ENCODE data around the gene ERCC4.

The ERCC4 gene

DNA sequence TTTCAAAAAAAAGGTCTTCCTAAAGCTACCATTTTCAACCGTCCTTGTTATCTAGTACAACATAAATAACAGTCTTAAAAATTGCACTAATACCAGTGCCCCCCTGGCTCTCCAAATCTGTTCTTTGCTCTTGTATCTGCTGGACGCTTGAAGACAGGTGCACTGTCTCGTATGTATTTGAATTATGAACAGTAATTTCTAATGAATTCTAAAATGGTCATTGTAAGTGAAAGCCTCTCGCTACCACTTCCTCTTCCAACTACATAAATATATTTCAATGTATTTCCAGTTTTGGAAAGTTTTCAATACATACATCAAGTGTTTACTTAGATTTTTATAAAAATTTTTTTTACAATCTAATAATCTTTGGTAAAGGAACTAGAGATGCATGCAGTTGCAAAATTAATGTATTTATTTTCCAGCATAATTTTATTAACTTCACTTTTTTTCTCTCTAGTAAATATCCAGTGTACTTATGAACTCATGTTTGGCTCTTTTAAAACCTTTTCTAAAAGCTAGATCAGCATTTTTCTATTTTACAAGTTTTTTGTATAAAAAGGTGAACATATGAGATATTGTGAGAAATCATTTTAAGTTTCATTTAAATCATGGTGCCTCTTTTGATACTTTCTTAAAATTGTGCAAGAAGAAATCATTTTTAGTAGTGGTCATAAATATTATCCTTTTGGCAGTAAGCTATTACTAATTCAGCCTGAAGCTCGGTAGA lies 31.0 kb downstream of the ERCC4 start:
- DNase-seq: no peak

- no peak for DNase-seq
Observed at GRCh38 chr16:13951611-13952010, 31.7 kb downstream of the ERCC4 start.

GRCh38 chr16:13953501-13953900 lies 33.5 kb downstream of the ERCC4 start:
- no peak for DNase-seq

DNA sequence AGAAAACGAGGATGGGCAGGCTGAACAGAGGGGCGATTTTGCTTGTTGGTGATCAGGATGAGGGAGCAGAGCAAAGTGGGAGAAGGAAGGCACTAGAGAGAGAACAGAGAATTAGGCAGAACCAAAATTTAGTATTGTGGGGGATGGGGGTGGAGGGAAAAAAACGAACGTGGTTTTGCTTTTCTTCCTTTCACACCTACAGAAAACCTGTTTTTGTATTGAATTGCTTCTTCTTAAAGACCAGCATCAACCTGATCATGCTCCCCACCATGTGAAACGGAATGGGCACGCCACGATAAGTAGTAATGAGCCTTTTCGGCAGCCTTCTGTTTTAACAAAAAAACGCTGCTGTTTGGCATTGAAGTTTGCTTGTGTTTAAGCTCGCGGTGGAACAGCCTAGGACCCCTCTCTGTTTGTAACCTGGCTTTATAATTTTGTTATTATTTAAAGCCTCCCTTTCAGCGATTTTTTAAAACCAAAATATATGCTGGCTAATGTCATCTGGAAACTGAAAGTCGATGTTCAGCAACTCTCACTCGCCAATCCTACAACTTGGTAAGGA lies 36.8 kb downstream of the ERCC4 start:
- DNase-seq: no peak

GRCh38 chr16:13957197-13958078 lies 37.5 kb downstream of the ERCC4 start:
- DNase-seq: no peak

GRCh38 chr16:13958474-13958873 lies 38.5 kb downstream of the ERCC4 start:
- DNase-seq: no peak

GRCh38 chr16:13959626-13960025 lies 39.7 kb downstream of the ERCC4 start:
- no peak for DNase-seq

DNA sequence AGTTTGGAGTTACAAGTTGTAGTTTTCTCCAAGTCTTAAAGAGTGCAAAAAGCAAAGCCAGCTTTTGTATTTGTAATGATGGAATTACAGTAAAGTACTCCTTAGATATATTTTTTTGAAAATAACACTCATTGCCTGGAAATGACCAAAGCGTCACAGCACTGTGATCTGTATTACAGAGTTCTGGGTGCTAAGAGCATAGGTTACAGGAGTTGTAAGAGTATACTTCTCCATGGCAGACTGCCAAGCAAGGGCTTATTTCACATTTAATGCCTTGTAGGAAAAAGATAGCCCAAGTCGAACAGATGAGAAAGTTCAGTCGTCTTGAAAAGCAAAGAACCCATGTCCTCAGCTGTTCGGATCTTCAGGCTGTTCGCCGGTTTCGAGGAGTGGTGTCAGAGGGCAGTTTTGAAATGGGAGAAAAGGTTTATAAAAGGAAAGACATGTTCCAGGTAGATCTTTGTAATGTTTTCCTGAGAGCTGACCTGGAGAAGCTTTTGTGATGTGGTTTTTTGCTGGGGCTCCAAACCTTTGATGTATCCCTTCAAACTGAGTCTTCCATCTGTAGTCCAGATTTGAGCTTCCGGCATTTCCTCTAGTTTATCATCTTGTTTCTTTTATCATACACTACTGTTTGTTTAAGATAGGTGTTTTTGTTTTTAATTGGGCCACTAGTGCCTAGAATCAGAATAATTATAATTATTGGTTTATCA lies 41.3 kb downstream of the ERCC4 start:
- DNase-seq: peak; percentile 44

DNA sequence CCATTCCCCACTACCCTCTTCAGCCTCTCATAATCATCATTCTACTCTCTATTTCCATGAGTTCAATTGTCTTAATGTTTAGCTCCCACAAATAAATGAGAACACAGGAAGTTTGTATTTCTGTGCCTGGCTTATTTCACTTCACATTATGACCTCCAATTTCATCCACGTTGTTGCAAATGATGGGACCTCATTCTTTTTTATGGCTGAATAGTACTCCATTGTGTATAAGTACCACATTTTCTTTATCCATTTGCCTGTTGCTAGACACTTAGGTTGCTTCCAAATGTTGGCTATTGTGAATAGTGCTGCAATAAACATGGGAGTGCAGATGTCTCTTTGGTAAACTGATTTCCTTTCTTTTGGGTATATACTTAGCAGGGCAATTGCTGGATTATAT lies 42.3 kb downstream of the ERCC4 start:
- no peak for DNase-seq

DNA sequence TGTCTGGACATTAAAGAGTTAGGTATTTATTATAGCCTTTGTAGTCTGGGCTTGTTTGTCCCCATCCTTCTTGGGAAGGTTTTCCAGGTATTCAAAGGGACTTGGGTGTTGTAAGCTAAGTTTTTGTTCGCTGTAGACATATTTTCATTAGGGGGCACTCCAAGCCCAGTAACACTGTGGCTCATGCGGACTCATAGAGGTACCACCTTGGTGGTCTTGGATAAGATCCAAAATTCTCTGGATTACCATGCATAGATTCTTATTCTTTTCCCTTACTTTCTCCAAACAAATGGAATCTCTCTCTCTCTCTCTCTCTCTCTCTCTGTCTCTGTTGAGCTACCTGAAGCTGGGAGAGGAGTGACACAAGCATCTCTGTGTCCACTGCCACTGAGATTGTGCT lies 48.9 kb downstream of the ERCC4 start:
- no peak for DNase-seq

- DNase-seq: no peak
Observed at GRCh38 chr16:13969711-13970110, 49.8 kb downstream of the ERCC4 start.

DNA sequence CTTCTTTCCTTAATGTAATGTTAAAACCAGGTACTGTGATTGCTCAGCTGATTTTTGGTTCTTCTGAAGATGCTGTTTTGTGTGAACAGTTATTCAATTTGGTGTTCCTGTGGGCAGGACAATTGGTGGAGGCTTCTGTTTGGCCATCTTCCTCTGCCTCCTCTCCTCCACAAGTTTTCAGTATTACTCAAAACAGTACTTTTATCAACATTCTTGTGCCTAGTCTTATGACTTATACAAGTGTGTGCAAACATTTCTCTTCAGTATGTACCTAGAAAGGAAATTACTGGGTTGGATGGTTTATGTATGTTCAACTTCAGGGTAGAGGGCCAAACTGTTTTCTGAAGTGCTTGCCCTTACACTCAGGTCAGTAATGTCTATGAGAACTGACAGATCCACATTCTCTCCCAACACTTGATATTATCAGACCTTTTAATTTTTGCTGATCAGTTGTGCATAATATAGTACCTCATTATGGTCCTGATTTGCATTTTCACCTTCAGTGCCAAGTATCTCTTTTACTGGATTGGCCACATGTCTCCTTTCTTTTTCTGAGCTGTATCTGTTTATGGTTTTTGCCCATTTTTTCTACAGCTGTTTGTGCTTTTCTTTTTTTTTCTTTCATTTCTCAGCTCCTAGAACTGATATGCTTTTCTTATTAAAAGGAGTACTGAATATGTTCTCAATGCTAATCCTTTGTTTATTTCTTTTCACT lies 50.9 kb downstream of the ERCC4 start:
- DNase-seq: no peak

GRCh38 chr16:13973321-13974023 lies 53.5 kb downstream of the ERCC4 start:
- DNase-seq: no peak

DNA sequence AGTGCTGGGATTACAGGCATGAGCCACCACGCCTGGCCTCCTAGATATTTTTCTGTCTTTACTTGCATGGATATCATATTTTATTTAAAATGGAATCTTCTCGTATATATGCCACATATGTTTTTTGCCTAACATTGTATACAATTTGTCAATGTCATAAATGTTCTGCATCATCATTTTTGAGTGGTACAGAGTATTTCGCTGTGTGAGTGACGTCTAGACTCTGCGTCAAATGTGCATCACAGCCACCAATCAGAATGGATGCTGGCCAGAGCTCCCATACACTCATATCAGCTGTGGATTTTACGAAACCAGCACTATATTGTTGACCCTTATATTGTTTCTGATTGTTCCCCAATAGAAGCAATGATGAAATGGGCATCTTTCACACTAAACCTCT lies 57.2 kb downstream of the ERCC4 start:
- DNase-seq: no peak

- no peak for DNase-seq
Observed at GRCh38 chr16:13982451-13982850, 62.5 kb downstream of the ERCC4 start.

DNA sequence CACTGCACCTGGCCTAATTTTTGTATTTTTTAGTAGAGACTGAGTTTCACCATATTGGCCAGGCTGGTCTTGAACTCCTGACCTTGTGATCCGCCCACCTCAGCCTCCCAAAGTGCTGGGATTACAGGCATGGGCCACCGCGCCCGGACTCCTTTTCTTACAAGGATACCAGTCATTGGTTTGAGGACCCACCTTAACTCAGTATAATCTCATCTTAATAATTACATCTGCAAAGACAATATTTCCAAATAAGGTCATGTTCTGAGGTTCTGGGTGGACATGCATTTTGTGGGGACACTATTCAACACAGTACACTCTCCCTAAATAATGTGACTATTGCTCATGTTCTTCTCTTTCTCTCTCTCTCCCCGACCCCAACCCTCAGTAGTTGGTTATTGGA lies 63.7 kb downstream of the ERCC4 start:
- no peak for DNase-seq

GRCh38 chr16:13984794-13985193 lies 64.8 kb downstream of the ERCC4 start:
- no peak for DNase-seq

DNA sequence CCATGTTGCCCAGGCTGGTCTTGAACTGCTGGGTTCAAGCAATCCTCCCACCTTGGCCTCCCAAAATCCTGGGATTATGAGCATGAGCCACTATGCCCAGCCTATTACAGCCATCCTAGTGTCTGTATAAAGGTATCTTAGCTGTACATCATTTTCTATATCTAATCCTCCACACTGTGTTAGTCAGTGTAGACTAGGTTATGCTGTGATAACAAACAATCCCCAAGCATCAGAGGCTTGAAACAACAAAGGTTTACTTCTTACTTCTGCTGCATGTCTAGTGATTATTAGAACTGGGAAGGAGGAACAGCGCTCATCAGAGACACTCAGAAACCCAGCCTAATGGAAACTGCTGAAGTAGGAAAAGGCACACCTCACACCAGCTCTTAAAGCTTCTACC lies 68.1 kb downstream of the ERCC4 start:
- no peak for DNase-seq

DNA sequence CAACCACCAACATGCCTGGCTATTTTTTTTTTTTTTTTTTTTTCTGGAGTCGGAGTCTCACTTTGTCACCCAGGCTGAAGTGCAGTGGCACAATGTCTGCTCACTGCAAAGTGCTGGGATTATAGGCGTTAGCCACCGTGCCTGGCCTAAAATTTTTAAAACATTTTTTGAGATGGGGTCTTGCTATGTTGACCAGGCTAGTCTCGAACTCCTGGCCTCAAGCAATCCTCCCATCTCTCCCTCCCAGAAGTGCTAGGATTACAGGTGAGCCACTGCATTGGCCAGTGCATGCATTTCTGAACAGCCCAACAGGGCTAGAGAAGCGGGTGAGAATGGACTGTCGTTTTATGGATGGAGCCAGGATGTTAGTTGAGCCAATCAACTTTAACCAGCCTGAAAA lies 72.4 kb downstream of the ERCC4 start:
- no peak for DNase-seq

- no peak for DNase-seq
Observed at GRCh38 chr16:13992976-13993375, 73.0 kb downstream of the ERCC4 start.

GRCh38 chr16:13994239-13995106 lies 74.5 kb downstream of the ERCC4 start:
- no peak for DNase-seq

Measured in NCI-H524 treated with DMSO at 0.1 percent for 48 hours (cell line).